Neural progenitor cell (in vitro differentiated cells): ENCODE data around the gene FAM78A. TPM values are rescaled to one million over a fixed set of nuclear protein-coding genes. Genes with fewer than 3 reads are reported as not detected.
"Not testable (repeated sequence)": the region's sequence is repeated elsewhere in the genome, so short reads cannot be mapped to it uniquely, and the experiment has no call there.

ENCODE experiments used
- DNase-seq: peaks from one replicate; pipeline ENCODE4 v3.0.0-alpha.2; 2016; ENCODE audit warnings: low spot score
- H2AFZ ChIP-seq: fragments of 200-600 bp; sonication (generic); replicated peaks from 2 replicates; pipeline ENCODE4 v1.6.1; 2016; ENCODE audit warnings: antibody characterized with exemption
- H3F3A ChIP-seq: fragments of 200-600 bp; sonication (generic); 2 replicates; pipeline ENCODE4 v1.6.1; 2016; ENCODE audit warnings: antibody characterized with exemption, low read depth
- H3K27ac ChIP-seq: fragments of 200-600 bp; sonication (generic); 2 replicates; pipeline ENCODE4 v1.5.1; 2016; ENCODE audit warnings: mild to moderate bottlenecking
- H3K27me3 ChIP-seq: fragments of 200-600 bp; sonication (generic); 2 replicates; pipeline ENCODE4 v1.6.1; 2016; ENCODE audit warnings: mild to moderate bottlenecking, moderate library complexity
- H3K36me3 ChIP-seq: fragments of 200-600 bp; sonication (generic); 2 replicates; pipeline ENCODE4 v1.5.1; 2016
- H3K4me1 ChIP-seq: fragments of 200-600 bp; sonication (generic); 2 replicates; pipeline ENCODE4 v1.6.1; 2016; ENCODE audit warnings: mixed run types
- H3K4me2 ChIP-seq: fragments of 200-600 bp; sonication (generic); 2 replicates; pipeline ENCODE4 v1.6.1; 2016
- H3K4me3 ChIP-seq: fragments of 200-600 bp; sonication (generic); 2 replicates; pipeline ENCODE4 v1.5.1; 2016
- H3K79me2 ChIP-seq: fragments of 200-600 bp; sonication (generic); 2 replicates; pipeline ENCODE4 v1.6.1; 2016; ENCODE audit warnings: low read depth
- H3K9ac ChIP-seq: fragments of 200-600 bp; sonication (generic); 2 replicates; pipeline ENCODE4 v1.6.1; 2016
- H3K9me3 ChIP-seq: fragments of 200-600 bp; sonication (generic); 2 replicates; pipeline ENCODE4 v1.5.1; 2016; ENCODE audit warnings: low read depth
- H4K20me1 ChIP-seq: fragments of 200-600 bp; sonication (generic); 2 replicates; pipeline ENCODE4 v1.6.1; 2016; ENCODE audit warnings: low read depth
- H3K27ac Mint-ChIP-seq: 3 replicates; pipeline ENCODE4 v1.8.0; 2021; ENCODE audit warnings: mixed read lengths
- H3K27me3 Mint-ChIP-seq: 2 replicates; pipeline ENCODE4 v1.8.0; 2022; ENCODE audit warnings: low read depth, mild to moderate bottlenecking, inconsistent platforms, moderate library complexity, mixed read lengths; ENCODE audit not compliant: insufficient read depth
- H3K36me3 Mint-ChIP-seq: 3 replicates; pipeline ENCODE4 v1.8.0; 2021; ENCODE audit warnings: mixed read lengths
- H3K4me1 Mint-ChIP-seq: 3 replicates; pipeline ENCODE4 v1.8.0; 2021; ENCODE audit warnings: mixed read lengths
- H3K4me3 Mint-ChIP-seq: 3 replicates; pipeline ENCODE4 v1.8.0; 2021; ENCODE audit warnings: mild to moderate bottlenecking, moderate library complexity, mixed read lengths
- H3K9me3 Mint-ChIP-seq: 3 replicates; pipeline ENCODE4 v1.8.0; 2020; ENCODE audit warnings: mixed read lengths
- CTCF ChIP-seq: fragments of 200-600 bp; sonication (generic); IDR thresholded peaks from 2 replicates; pipeline ENCODE4 v1.5.1; 2017; ENCODE audit warnings: antibody characterized with exemption, mild to moderate bottlenecking
- EZH2 ChIP-seq: fragments of 200-600 bp; sonication (generic); IDR thresholded peaks from 2 replicates; pipeline ENCODE4 v1.6.1; 2017; ENCODE audit warnings: antibody characterized with exemption, mild to moderate bottlenecking, moderate library complexity
- EZH2phosphoT487 ChIP-seq: fragments of 200-600 bp; sonication (generic); IDR thresholded peaks from 2 replicates; pipeline ENCODE4 v1.6.1; 2017; ENCODE audit warnings: antibody characterized with exemption
- total RNA-seq: library from RNA; depleted of rRNA; stranded (reverse); fragments of >200 nt; gene quantifications from 2 replicates; pipeline ENCODE4 v1.2.3, GENCODE V29; 2015; ENCODE audit warnings: low replicate concordance

FAM78A gene
- total RNA-seq, 1 donor from 2014 or later, result 0.32 TPM

- no peaks in the 10 kb centered on the region for H3K79me2 ChIP-seq
Measured at GRCh38 chr9:131271506-131271931, 4.8 kb downstream of the FAM78A start.

GRCh38 chr9:131271016-131271273, 5.4 kb downstream of the FAM78A start:
- not testable (repeated sequence) for H3K4me3 Mint-ChIP-seq, H3K4me3 ChIP-seq, H3K9ac ChIP-seq, H3K9me3 Mint-ChIP-seq, H3K36me3 Mint-ChIP-seq, H3K79me2 ChIP-seq, H2AFZ ChIP-seq, H3K4me2 ChIP-seq, H4K20me1 ChIP-seq, H3K27ac ChIP-seq, DNase-seq, H3K36me3 ChIP-seq, H3K9me3 ChIP-seq
- peak overlapping the region; percentile 46 for H3K27ac Mint-ChIP-seq
- H3K27me3 ChIP-seq, result peaks cover 19% of the 10 kb centered on the region
- peaks cover 13% of the 10 kb centered on the region for H3K27me3 Mint-ChIP-seq
- H3K4me1 ChIP-seq, result peaks cover 14% of the 10 kb centered on the region
- H3K4me1 Mint-ChIP-seq, result peaks cover 21% of the 10 kb centered on the region
- H3F3A ChIP-seq, result peaks cover 13% of the 10 kb centered on the region

More at GRCh38 chr9:131271506-131271931, 4.8 kb downstream of the FAM78A start:
- TF ChIP-seq EZH2phosphoT487, result no peak
- no peak for TF ChIP-seq CTCF
- no peak for TF ChIP-seq EZH2
- DNase-seq, result no peak
- Histone ChIP-seq H2AFZ (no peak overlapping the region), H3K36me3 (no peaks in the 10 kb centered on the region), H3K4me3 (no peak overlapping the region), H3K4me2 (no peak overlapping the region), H3K9me3 (no peaks in the 10 kb centered on the region), H3K9ac (no peak overlapping the region), H3K4me1 (peaks cover 19% of the 10 kb centered on the region), H3K27me3 (peaks cover 25% of the 10 kb centered on the region), H3K27ac (no peak overlapping the region), H4K20me1 (peaks cover 12% of the 10 kb centered on the region), H3F3A (peaks cover 17% of the 10 kb centered on the region)
- Mint-ChIP-seq H3K9me3 (no peaks in the 10 kb centered on the region), H3K27me3 (peaks cover 17% of the 10 kb centered on the region), H3K4me3 (no peak overlapping the region), H3K27ac (no peak overlapping the region), H3K36me3 (no peaks in the 10 kb centered on the region), H3K4me1 (peaks cover 25% of the 10 kb centered on the region)

- peaks cover 2% of the 10 kb centered on the region for H4K20me1 ChIP-seq
- no peaks in the 10 kb centered on the region for H3K79me2 ChIP-seq
- Mint-ChIP-seq H3K36me3 (no peaks in the 10 kb centered on the region), H3K27me3 (peaks cover 11% of the 10 kb centered on the region), H3K4me3 (no peak overlapping the region), H3K9me3 (no peaks in the 10 kb centered on the region), H3K27ac (no peak overlapping the region), H3K4me1 (peaks cover 16% of the 10 kb centered on the region)
- no peak for DNase-seq
- peaks cover 8% of the 10 kb centered on the region for H3F3A ChIP-seq
- H3K9me3 ChIP-seq, result no peaks in the 10 kb centered on the region
- peaks cover 14% of the 10 kb centered on the region for H3K4me1 ChIP-seq
- no peak overlapping the region for H3K4me2 ChIP-seq
- H3K4me3 ChIP-seq, result no peak overlapping the region
- H2AFZ ChIP-seq, result no peak overlapping the region
- H3K27me3 ChIP-seq, result peaks cover 14% of the 10 kb centered on the region
- H3K9ac ChIP-seq, result no peak overlapping the region
- no peaks in the 10 kb centered on the region for H3K36me3 ChIP-seq
- TF ChIP-seq EZH2phosphoT487, result no peak
- TF ChIP-seq EZH2, result no peak
- TF ChIP-seq CTCF, result no peak
- H3K27ac ChIP-seq, result no peak overlapping the region
Measured at GRCh38 chr9:131270171-131271015, 5.9 kb downstream of the FAM78A start.
